CD4-positive, alpha-beta T cell treated with Interleukin-12 subunit alpha and Interleukin-12 subunit beta, for 1 hour (primary cell): ENCODE measurements around the gene FOXP3.

Experiments
- DNase-seq: peaks from one replicate; pipeline ENCODE4 v3.0.0-alpha.2; 2020

FOXP3 gene

DNA sequence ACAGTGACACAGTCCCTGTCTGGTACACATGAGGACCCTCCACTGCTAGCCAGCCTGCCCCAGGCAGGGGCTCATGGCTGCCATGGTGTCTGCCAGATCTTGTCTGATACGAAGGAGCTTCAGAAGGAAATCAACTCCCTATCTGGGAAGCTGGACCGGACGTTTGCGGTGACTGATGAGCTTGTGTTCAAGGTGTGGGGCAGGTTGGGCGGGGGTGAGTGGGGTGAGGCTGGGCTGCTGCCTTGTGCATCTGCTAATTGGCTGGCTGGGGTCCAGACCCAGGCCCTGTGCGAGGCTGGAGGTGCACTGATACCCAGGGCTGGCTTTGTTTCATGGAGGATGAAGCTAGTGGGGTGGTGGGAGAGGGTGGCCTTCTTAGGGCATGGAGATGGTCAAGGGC, 15.4 kb downstream of the FOXP3 start:
- no peak for DNase-seq

DNA sequence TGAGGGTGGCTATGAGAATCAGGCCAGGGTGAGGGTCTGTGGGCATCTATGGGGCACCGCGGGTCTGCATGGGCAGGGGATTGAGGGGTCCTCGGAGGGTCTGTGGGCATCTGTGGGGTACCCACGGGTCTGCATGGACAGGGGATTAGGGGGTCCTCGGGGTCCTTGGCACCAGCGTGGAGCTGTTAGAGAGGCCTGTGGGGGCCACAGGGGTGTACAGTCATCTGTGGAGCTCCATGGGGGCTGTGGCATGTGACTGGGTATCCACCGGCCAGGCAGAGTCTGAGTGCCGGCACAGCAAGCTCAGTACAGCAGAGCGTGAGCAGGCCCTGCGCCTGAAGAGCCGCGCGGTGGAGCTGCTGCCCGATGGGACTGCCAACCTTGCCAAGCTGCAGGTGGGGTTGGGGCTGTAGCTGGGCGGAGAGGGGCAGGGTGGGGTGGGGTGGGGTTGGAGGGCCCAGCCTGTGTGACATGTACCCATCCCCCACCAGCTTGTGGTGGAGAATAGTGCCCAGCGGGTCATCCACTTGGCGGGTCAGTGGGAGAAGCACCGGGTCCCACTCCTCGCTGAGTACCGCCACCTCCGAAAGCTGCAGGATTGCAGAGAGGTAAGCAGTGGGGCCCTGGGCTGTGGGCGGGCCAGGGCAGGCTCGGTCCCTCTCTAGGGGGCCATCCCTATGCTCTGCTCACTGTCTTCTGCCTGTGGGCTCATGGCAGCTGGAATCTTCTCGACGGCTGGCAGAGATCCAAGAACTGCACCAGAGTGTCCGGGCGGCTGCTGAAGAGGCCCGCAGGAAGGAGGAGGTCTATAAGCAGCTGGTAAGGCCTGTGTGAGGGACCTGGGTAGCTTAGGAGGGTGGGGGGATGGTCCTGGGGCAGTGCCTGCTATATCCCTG, 16.3 kb downstream of the FOXP3 start:
- no peak for DNase-seq

DNA sequence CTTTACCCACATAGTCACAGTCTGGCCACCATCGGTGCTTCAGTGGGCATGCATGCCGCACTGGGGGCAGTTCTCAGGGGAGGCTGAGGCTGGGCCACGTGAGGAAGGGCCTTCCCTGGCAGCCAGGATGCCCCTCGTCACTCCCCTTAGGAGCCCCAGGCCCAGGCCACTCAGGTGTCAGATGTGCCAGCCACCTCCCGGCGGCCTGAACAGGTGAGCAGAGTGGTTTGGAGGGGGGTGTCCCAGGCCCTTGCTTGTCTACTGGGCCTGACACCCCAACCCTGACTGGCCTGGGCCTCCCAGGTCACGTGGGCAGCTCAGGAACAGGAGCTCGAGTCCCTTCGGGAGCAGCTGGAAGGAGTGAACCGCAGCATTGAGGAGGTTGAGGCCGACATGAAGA, 17.2 kb downstream of the FOXP3 start:
- DNase-seq = no peak

DNA sequence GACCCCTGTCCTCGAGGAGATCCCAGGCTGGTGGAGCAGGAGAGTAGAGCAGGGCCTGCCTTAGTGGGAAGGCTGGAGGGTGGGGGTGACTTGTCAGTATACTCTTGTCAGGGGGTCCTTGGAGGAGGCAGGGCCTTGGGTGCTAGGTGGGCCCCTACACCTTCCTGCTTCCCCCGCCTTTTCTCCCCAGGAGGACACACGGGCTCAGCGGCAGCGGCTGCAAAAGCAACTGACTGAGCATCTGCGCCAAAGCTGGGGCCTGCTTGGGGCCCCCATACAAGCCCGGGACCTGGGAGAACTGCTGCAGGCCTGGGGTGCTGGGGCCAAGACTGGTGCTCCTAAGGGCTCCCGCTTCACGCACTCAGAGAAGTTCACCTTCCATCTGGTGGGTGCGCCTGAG, 18.0 kb downstream of the FOXP3 start:
- DNase-seq = no peak

DNA sequence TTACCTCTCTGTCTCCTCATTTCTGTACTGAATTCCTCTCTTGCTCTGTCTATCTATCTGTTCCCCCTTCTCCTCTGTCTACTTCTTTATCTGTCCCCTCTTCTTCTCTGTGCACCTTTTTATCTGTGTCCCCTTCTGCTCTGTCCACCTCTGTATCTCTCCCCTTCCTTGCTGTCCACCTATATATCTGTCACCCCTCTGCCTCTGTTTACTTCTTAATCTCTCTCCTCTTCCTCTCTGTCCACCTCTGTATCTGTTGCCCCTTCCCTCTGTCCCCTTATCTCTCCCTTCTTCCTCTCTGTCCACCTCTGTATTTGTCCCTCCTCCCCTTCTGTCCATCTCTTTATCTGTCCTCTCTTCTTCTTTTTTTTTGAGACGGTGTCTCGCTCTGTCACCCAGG, 20.3 kb downstream of the FOXP3 start:
- no peak for DNase-seq

DNA sequence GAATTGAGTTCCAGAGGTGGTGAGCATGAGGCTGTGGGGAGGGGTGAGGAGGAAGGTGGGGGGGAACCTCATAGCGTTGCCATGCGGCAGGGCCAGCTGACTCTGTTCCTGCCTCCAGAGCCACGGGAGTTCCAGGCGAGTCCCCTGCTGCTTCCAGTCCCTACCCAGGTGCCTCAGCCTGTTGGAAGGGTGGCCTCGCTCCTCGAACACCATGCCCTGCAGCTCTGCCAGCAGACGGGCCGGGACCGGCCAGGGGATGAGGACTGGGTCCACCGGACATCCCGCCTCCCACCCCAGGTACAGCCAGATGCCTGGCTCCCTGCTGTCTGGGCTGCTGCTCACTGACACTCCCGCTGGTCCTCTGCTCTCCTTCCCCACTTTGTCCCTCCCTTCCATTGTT, 21.3 kb downstream of the FOXP3 start:
- no peak for DNase-seq

DNA sequence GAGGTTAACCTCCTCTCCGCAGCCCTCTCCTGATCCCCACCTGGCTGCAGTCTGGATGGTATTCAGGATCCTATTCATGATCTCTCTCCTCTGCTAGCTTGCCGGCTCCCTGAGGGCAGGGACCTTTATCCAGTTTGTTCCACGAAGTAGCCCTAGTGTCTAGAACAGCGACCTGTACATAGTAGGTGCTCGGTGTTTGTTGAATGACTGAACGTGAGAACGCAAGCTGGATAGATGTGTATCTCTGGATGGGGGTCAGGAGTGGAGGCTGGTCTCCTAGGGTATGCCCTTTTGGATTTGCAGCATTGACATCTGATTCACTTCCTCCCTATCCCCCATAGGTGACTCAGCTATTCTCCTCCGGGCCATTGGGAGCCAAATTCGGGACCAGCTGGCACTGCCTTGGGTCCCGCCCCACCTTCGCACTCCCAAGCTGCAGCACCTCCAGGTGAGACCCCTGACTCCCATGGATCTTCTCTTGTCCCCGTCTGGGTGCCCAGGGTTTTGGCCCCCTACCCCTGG, 21.9 kb downstream of the FOXP3 start:
- DNase-seq = no peak

DNA sequence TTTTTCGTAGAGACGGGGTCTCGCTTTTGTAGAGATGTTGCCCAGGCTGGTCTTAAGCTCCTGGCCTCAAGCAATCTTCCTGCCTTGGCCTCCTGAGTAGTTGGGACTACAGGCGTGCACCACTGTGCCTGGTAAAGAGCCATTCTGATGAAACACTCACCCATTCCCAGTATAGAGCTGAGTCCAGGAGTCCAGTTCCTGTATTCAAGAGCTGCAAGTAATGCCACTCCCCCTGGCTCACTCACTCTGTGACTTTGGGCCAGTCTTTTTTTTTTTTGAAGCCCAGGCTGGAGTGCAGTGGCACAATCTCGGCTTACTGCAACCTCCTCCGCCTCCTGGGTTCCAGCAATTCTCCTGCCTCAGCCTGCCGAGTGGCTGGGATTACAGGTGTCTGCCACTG, 25.8 kb downstream of the FOXP3 start:
- DNase-seq = no peak

DNA sequence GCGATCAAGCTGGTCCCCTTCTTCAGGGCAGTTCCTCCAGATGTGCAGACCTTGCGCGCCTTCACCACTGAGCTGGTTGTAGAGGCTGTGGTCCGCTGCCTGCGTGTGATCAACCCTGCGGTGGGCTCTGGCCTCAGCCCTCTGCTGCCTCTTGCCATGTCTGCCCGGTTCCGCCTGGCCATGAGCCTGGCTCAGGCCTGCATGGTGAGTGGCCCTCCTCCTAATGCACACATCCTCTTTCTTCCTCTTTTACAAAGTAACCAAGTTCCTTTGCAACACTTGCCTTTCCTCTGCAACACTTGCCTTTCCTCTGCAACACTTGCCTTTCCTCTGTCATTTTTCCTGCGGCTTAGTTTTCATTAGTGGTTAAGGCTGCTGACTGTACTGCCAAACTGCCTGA, 27.4 kb downstream of the FOXP3 start:
- no peak for DNase-seq

DNA sequence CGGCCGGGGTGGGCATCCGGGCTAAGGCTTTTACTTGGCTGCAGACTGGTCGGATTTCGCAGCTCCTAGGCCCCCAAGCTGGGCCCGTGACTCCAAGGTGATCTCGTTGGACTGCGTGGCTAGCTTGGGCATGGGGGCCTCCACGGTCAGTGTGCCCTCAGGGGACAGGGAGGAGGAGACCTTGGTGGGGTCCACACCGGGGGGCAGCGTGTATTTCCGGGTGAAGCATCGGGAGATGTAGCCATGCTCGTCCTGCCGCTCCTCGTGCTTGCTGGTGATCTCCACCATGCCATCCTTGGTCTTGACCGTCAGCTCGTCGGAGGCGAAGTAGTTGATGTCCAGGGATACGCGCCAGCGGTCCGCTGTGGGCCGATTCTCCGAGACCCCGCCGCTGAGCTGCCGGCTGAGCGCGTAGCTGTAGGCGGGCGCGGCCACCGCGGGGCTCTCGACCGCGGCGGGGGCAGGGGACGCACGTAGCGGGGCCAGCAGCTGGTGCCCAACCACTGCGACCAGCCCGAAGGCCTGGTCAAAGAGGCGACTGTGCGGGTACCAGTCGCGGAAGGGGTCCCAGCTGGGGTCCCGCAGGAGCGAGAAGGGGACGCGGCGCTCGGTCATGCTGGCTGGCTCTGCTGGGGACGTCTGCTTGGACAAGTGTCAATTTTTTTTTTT, 30.5 kb downstream of the FOXP3 start:
- no peak for DNase-seq

DNA sequence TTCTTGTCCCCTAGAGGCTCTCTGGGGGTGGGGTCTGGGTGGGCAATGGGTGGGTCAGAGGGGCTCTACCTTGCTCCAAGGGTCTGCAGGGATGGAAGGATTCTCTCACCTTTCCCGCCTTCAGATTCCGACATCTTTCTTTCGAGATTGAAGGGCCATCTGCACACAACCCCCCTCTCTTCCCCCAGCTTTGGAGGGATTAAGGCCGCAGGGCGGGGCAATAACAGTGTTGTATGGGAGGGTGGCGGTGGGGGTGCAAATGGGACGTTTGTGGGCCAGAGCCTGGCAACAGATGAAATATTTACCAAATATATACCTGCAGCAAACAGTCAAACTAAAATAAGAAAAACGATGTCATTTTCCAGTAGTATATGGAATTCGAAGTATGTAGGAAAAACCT, 31.3 kb downstream of the FOXP3 start, which contains the start of gene CACNA1F:
CACNA1F (minus strand) TSS at position 165 of the 400 bp plus-strand sequence; CDS start at position 134, 31 bp downstream.
- DNase-seq = no peak

DNA sequence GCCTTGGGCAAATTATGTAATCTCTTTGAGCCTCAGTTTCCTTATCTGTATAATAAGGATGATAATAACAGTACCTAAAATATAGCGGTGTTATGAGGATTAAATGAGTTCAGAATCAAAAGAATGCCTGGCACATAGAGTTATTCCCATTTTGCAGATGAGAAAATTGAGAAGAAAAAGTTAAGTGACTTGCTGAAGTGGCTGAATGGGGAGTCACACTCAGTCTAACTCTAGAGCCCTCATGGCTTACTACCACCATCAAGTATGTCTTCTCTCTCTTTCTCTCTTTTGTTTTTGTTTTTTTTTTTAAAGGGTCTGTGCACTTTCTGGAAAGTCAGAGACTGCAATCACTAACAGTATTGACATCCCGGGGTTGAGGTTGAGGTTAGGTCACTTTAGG, 32.0 kb downstream of the FOXP3 start:
- DNase-seq = no peak

DNA sequence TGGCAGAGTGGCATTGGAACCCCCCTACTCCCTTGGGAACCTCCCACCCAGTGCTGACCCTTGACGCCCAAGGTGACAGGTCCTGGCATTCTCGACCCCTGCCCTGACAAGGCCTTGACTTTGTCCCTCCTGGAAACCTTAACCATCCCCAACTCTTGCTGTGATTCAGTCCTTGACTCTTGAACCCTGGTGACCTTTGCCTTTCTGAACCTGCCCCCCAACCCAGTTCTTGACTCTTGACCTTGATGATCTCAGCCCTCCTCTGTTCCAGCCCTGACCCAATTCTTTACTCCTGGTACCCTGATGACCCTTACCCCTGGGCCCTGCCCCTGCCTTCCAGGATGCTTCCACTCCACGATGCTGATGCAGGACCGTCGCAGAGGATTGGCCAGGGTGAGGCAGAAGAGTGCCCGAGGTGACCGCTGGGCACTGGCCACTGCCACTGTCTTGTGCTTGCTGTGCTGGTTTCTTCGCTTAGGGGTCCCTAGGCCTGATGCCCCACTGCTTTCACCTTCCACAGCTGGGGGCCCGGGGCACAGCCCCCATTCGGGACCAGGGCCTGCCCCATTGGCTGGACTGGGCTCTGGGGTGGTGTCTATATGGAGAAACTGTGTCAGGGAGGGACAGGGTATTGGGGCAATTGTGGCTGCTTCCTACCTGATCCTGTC, 33.0 kb downstream of the FOXP3 start:
- DNase-seq = no peak

DNA sequence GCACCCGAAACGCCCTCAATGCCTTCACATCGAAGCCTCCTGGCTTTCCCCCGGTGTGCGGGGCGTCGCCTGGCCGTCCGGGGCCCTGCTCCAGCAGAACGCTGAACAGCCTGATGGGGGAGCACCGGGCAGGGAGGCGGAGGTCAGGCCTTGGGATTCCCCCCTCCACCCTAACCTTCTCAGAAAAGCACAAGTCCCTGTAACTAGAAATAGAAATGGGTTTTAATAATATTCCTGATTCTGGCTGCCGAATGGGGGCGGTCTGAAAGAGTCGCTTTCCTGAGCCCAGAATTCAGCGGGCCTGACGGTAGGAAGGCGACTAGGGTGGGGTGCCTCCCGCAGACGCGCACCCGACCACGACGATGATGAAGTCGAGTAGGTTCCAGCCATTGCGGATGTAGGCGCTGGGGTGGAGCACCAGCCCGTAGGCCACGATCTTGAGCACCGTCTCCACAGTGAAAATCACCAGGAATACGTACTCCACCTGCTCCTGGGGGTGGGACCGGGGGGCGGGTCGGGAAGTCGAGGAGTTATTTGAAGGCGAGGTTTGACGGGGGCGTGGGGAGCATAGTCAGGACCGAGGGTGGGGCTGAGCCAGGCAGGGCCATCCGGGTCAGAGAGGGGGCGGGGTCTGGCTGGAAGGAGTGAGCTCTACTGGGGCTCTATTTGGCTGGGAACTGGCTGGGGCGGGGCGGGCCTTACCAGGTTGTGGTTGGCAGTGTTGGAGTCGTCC, 33.8 kb downstream of the FOXP3 start:
- DNase-seq = peak; percentile 64

DNA sequence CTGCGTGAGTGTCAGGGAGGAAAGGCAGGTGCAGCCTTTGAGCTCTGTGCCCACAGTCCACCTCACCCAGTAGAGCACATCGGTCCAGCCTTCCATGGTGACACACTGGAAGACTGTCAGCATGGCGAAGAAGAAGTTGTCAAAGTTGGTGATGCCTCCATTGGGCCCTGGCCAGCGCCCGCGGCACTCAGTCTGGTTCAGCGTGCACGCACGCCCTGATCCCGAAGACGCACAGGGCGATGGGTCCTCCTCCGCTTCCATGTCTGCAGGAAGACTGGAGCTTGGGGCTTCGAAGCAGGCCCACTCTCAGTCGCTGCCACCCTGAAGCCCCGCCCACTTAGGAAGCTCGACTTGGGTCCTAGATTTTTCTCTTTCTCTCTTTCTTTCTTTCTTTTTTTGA, 36.3 kb downstream of the FOXP3 start:
- no peak for DNase-seq

DNA sequence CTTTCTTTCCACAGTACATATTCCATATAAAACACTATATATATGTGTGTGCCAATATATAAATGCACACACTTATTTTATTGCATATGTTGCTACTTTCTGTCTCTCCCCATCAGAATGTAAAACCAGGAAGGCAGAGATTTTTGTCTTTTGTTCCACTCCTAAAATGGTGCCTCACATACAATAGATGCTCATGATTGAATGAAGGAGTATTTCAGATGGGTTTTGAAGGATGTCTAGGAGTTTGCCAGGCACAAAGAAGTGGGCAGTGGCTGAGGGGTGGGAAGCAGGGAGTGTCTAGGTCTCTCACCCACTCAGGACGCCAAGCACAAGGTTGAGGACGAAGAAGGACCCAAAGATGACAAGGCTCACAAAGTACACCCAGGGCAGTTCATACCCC, 36.8 kb downstream of the FOXP3 start:
- DNase-seq = no peak

DNA sequence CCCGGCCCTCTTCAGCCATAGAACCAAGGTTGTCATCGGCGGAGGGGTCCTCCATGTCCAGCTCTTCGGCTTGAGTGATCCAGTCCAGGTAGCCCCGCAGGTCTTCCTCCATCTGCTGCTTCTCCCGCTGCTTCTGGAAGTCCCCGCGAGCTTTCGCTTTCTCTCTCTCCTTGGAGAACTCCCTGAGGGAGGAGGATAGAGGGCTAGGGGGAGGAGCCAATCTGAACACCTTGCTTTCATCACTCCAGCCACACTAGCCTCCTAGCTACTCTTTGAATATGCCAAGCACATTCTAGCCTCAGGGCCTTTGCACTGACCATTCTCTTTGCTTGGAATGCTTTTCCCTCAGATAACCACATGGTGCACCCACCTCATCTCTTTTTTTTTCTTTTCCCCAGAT, 37.6 kb downstream of the FOXP3 start:
- no peak for DNase-seq

DNA sequence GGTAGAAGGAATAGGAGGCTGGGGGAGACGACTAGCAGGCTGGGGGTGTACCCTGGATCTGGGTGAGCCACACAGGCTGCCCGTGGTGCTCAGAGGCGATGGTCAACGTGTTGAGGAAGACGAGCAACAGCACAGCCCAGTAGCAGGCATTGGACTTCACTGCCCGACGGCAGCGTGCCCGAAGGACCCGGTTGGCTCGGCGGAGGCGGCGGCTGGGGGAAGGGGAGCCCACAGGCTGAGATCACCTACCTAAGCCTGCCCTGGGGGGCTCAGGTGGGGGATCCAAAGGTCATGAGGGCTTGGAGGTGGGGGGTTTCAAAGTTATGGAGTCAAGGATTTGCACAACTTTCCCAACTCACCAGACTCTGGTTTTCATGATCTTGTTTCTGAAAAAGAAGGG, 38.7 kb downstream of the FOXP3 start:
- DNase-seq = no peak

DNA sequence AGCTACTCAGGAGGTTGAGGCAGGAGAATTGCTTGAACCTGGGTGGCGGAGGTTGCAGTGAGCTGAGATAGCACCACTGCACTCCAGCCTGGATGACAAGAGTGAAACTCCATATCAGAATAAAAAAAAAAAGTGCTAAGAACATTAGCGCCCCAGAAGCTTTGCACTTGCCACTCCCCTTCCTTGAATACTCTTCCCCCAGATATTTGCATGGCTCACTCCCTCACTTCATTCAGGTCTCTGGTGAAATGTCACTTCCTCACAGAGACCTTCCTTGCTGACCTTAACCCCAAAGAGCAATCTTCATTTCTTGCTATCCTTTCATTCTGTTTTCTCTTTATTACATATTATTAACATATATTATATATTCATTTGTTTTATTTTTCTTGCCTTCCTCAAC, 42.6 kb downstream of the FOXP3 start:
- no peak for DNase-seq

DNA sequence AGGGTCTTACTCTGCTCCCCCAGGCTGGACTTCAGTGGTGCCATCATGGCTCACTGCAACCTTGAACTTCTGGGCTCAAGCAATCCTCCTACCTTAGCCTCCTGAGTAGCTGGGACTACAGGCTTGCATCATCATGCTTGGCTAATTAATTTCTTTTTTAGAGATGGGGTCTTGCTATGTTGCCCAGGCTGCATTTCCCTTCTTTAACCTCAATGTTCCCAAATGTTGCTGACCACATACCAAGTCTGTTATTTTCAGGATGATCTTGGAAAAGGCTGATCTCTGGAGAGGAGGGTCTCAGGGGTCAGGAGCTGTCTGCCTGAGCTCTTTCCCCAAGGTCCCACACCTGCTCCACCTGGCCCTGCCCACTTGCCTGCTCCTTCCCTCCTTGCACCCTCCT, 44.4 kb downstream of the FOXP3 start:
- DNase-seq = no peak

DNA sequence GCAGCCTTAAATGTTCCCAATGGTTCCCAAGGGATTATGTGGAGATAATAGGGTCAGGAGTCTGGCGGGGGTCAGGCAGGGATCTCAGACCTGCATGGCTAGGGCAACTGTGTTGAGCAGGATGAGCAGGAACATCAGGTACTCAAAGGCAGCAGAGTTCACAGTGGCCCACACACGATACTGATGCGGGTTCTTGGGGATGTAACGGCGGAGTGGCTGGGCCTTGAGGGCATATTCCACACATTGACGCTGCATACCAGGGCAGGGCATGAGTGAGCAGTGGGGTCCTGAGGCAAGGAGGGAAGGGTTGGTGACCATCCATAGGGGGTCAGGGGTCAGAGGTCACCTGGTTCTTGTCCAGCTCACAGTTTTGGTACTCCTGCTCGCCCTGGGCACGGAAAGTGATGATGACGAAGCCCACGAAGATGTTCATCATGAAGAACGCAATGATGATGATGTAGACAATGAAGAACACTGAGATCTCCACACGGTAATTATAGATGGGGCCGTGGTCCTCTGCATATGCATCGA, 49.4 kb downstream of the FOXP3 start:
- DNase-seq = no peak

DNA sequence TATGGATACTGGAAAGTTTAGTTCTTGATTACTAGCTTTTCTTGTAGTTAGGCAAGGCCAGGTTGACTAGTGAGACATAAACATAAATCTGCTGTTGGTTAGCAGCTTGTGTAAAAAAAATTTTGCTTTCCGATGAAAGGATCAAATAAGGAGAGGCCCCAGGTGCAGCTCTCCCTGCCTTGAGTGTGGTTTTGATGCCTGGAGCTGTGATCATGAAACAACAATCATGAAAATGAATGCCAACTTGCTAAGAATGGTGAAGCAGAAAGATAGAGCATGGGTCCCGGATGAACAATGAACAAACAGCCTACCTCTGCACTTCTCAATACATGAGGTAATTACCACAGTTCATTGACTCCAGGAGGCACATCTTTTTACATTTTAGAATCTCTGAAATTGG, 50.1 kb downstream of the FOXP3 start:
- DNase-seq = no peak

DNA sequence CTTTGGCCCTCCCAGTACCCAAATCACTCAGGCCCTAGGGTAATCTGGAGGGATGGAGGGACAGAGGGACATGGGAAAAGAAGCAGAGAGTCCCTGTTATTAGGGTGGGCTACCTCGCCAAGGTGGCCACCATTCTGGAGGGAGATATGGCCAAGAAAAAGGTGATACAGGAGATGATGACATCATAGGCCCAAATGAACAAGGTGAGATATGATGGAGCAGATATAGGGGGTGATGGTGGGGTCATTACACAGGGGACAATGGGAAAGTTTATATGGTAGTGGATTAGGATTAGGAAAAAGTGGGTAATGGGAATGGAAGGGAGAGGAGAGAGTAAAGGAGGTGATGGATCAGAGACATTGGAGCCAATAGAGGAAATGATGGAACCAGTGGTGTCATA, 51.6 kb downstream of the FOXP3 start:
- DNase-seq = no peak
